Renal cortical epithelial cell (primary cell): ENCODE data around the gene CEACAM16. TPM values are rescaled to one million over a fixed set of nuclear protein-coding genes. Genes with fewer than 3 reads are reported as not detected.
A peak's percentile ranks its signal among the peaks of the same experiment; 100 is the strongest.
"Not testable (repeated sequence)": the region's sequence is repeated elsewhere in the genome, so short reads cannot be mapped to it uniquely, and the experiment has no call there.

Experiments used
- DNase-seq: peaks from one replicate; pipeline ENCODE4 v3.0.0-alpha.2; 2011; ENCODE audit warnings: low read depth
- total RNA-seq: library from RNA; depleted of rRNA; stranded (reverse); fragments of >200 nt; gene quantifications from 2 replicates; pipeline ENCODE4 v1.2.3, GENCODE V29; 2014

CEACAM16 gene
- total RNA-seq, 1 donor from 2014 or later: not detected

DNA sequence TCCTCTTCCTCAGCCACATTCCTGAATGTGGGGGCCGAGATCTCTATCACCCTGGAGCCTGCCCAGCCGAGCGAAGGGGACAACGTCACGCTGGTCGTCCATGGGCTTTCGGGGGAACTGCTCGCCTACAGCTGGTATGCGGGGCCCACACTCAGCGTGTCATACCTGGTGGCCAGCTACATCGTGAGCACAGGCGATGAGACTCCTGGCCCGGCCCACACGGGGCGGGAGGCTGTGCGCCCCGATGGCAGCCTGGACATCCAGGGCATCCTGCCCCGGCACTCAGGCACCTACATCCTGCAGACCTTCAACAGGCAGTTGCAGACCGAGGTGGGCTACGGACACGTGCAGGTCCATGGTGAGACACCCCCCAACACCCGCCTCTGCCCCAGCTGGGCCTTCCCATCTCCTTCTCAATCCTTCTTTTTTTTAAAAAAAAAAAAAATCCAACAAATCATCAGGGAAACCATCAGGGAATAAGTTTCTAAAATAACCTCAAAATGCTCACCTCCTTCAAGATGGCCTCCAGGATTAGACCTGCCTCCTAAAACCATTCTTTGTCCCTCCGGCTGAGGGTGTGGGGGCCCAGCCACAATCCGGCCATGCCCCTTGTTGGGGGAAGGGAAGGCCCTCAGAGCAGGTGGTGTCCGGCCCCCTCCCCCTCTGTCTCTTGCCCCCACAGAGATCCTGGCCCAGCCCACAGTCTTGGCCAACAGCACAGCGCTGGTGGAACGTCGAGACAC lies 4.6 kb downstream of the CEACAM16 start:
- no peak for DNase-seq

DNA sequence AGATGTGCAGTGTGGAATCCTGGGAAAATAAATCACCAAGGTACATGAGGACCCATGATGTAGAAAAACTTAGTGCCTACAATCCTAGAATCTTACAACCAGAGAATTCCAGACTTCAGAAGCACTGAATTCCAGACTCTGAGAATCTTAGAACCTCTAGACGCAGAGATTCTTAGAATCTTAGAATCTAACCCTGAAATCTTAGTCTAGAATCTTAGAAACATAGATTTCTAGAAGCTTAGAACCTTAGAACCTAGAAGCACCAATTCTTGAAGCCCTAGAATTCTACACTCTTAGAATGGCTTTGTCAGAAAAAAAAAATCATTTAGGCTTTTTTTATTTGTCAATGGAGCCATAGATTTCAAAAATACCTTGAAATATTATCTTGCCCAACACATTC lies 6.0 kb downstream of the CEACAM16 start:
- no peak for DNase-seq

- no peak for DNase-seq
Measured at GRCh38 chr19:44705502-44706010, 6.6 kb downstream of the CEACAM16 start.

- no peak for DNase-seq
Measured at GRCh38 chr19:44706506-44707236, 7.7 kb downstream of the CEACAM16 start.

DNA sequence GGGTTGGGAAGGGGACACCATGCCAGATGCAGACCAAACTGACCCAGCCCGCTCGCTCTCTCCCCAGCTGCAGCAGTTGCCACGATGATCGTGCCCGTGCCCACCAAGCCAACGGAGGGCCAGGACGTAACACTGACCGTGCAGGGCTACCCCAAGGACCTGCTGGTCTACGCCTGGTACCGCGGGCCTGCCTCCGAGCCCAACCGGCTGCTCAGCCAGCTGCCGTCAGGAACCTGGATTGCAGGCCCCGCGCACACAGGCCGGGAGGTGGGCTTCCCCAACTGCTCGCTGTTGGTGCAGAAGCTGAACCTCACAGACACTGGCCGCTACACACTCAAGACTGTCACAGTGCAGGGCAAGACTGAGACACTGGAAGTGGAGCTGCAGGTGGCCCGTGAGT lies 8.8 kb downstream of the CEACAM16 start:
- no peak for DNase-seq

DNA sequence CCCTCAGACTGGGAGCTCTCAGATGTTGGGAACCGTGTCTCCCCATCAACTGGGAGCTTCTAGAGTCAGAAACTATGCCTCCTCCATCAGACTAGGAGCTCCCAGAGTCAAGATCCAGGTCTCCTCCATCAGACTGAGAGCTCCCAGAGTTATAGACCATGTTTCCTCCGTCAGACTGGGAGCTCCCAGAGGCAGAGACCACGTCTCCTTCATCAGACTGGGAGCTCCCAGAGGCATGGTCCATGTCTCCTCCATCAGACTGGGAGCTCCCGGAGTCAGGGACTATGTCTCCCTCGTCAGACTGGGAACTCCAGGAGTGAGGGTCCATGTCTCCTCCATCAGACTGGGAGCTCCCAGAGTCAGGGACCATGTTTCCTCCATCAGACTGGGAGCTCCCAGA lies 10.0 kb downstream of the CEACAM16 start:
- no peak for DNase-seq

DNA sequence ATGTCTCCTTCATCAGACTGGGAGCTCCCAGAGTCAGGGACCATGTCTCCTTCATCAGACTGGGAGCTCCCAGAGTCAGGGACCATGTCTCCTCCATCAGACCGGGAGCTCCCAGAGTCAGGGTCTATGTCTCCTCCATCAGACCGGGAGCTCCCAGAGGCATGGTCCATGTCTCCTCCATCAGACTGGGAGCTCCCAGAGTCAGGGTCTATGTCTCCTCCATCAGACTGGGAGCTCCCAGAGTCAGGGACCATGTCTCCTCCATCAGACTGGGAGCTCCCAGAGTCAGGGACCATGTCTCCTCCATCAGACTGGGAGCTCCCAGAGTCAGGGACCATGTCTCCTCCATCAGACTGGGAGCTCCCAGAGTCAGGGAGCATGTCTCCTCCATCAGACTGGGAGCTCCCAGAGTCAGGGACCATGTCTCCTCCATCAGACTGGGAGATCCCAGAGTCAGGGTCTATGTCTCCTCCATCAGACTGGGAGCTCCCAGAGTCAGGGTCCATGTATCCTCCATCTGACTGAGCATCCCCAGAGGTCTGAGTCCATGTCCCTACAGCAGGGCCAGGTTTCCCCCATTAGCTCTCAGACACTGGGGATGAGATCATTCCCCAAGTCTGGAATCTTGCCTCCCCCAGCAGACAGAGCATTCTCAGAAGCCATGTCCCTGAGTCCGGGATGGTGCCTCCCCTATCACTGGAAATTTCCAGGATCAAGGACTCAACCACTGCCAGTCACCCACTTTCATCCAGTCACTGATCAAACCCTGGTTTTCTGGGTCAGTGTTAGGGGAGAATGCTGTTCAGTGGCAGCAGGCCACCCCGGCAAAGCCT lies 10.7 kb downstream of the CEACAM16 start:
- DNase-seq: not testable (repeated sequence)

- DNase-seq: no peak
Measured at GRCh38 chr19:44710483-44710882, 11.5 kb downstream of the CEACAM16 start.

GRCh38 chr19:44712864-44713515 lies 14.0 kb downstream of the CEACAM16 start:
- DNase-seq: no peak

- no peak for DNase-seq
Measured at GRCh38 chr19:44714597-44715169, 15.7 kb downstream of the CEACAM16 start.

- DNase-seq: no peak
Measured at GRCh38 chr19:44717603-44718002, 18.7 kb downstream of the CEACAM16 start.

DNA sequence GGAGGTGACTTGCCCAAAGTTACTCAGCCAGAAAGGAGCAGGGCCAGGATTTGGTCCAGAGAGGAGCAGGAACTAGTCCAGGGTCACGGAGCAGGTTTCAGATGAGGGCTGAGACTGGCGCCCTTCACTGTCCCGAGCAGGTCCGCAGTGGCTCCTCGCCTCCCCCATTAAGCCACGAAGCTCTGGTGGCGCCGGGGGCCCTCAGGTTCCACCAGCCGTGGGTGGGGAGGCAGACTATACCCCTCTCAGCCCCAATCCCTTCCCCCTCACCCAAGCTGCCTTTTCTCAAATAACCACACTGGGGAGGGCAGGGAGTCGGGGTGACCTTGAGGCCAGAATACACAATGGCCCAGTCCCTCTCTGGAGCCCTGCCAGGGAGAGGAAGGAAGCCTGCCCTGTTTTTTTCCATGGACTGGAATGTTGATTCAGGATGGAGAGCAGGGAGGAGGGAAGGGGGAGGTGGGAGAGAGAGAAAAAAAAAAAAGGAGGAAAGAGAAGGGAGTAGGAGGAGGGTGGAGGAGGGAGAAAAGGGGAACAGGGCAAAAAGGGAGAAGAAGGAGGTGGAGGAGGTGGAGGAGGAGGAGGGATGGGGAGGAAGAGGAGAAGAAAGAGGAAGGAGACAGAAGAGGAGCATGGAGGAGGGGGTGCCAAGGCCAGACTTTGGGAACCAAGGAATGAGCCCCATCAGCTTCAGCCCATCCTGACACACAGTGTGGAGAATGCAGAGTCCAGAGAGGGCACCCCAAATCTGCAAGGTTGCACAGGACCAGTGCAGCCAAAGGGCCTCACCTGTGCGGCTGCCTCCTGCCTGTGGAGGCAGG lies 19.7 kb downstream of the CEACAM16 start:
- DNase-seq: peak; percentile 84

- DNase-seq: no peak
Measured at GRCh38 chr19:44719262-44719701, 20.3 kb downstream of the CEACAM16 start.

- not testable (repeated sequence) for DNase-seq
Measured at GRCh38 chr19:44720396-44720795, 21.4 kb downstream of the CEACAM16 start.

GRCh38 chr19:44720945-44721344 lies 22.0 kb downstream of the CEACAM16 start:
- DNase-seq: no peak

GRCh38 chr19:44721369-44721768 lies 22.4 kb downstream of the CEACAM16 start:
- not testable (repeated sequence) for DNase-seq

DNA sequence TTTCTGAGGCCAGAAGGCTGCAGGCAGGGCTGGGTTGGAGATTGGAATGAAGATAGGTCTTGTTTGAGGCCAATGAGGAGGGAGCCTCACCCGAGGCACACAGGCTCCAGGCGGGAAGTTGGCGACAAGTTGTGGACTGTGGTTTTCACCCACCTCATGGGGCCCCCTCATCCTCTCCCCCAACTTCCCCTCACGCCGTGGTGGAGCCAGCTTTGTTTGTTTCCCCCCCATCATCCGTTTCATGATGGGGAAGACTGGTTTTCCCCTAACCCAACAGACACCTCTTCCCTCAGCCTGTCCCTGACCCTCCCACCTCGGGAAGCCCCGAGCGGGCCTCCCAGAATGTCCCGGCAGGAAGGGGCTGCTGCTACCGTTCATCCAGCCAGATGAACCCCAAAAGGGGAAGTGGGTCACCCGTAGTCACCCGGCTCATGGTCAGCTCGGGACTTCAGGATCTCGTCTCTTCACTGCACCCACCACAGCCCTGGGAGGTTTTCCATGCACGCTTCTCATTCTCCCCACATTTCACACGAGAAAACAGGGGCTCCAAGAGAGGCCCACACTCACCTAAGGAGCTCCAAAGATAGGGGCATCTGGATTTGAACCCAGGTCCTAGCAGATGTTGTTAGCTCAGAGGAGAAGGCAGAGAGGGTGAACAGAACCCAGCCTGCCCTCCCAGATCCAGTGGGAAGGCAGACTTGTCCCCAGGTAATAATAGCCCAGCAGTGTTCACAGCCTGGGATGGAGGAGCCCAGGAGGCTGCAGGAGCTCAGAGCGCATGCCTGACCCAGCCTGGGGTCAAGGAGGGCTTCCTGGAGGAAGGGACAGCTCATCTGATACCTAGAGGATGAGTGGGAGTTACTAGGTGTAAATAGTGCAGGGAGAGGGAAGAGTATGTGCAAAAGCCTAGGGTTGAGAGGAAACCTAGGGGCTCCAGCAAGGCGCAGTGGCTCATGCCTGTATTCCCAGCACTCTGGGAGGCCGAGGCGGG lies 23.5 kb downstream of the CEACAM16 start:
- DNase-seq: no peak

DNA sequence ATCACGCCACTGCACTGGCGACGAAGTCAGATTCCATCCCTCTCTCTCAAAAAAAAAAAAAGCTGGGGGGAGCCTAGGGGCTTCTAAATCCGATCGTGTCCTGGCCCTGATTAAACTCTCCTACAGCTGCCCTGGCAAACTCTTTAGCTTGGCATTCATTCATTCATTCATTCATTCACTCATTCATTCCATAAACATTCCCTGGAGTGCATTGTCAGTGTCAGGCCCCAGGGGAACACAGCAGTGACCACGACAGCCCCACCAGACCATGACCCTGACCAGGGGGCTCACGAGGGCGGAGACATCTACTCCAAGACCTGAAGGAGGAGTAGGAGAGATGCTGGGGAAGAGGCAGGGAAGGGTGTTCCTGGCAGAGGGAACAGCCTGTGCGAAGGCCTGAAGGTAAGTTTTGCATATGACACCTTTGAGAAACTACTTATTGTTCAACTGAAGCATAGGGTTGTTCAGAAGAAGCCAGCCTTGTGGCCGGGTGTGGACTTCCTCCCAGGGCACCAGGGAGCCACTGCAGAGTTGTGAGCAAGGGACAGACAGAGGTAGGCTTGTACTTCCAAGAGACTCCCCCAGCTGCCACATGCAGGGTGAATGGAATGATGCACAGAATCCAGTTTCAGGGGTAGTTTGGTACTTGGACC lies 24.5 kb downstream of the CEACAM16 start:
- no peak for DNase-seq

GRCh38 chr19:44723952-44724319 lies 25.0 kb downstream of the CEACAM16 start:
- DNase-seq: peak; percentile 71
